Small intestine (tissue), 7 donors: Measurements from ENCODE around the gene SRP9. TPM values are rescaled to one million over a fixed set of nuclear protein-coding genes. Genes with fewer than 3 reads are reported as not detected.
A peak's percentile ranks its signal among the peaks of the same experiment; 100 is the strongest.

Experiments
- DNase-seq, 2 donors: peaks; one replicate each; pipeline versions ENCODE4 v3.0.0 to v3.0.0-alpha.2; 2013
- FAIRE-seq: peaks from 2 replicates; lab custom pipeline; 2012; peaks lifted over from hg19 to GRCh38; lab: Jason Lieb, UNC
- H3K27ac ChIP-seq, 3 donors: one replicate each; pipeline ENCODE4 v1.5.1; 2013; ENCODE audit warnings: low read length in 2 of 3, mild to moderate bottlenecking in 2 of 3, control low read depth in 1 of 3, inconsistent platforms in 1 of 3, low read depth in 1 of 3, moderate library complexity in 1 of 3
- H3K27me3 ChIP-seq, 3 donors: one replicate each; pipeline ENCODE4 v1.6.1; 2013; ENCODE audit warnings: low read length in 3 of 3, inconsistent platforms in 1 of 3; ENCODE audit not compliant: control insufficient read depth in 3 of 3, insufficient read depth in 3 of 3
- H3K36me3 ChIP-seq, 3 donors: one replicate each; pipeline ENCODE4 v1.6.1; 2013; ENCODE audit warnings: low read length in 3 of 3, inconsistent platforms in 1 of 3, low read depth in 1 of 3, mild to moderate bottlenecking in 1 of 3, moderate library complexity in 1 of 3; ENCODE audit not compliant: control insufficient read depth in 3 of 3, insufficient read depth in 2 of 3
- H3K4me1 ChIP-seq, 3 donors: one replicate each; pipeline ENCODE4 v1.6.1; 2013; ENCODE audit warnings: low read length in 2 of 3, inconsistent platforms in 1 of 3, low read depth in 1 of 3, mild to moderate bottlenecking in 1 of 3, moderate library complexity in 1 of 3; ENCODE audit not compliant: control insufficient read depth in 3 of 3, insufficient read depth in 2 of 3
- H3K4me3 ChIP-seq, 3 donors: one replicate each; pipeline ENCODE4 v1.5.1; 2013; ENCODE audit warnings: low read length in 3 of 3, control low read depth in 1 of 3, inconsistent platforms in 1 of 3, low read depth in 1 of 3, mild to moderate bottlenecking in 1 of 3, moderate library complexity in 1 of 3
- H3K9me3 ChIP-seq, 2 donors: one replicate each; pipeline ENCODE4 v1.6.1; 2013; ENCODE audit warnings: low read depth in 1 of 2, low read length in 1 of 2; ENCODE audit not compliant: control insufficient read depth in 2 of 2, insufficient read depth in 1 of 2
- WGBS, 3 donors: extraction: QIAGEN DNeasy Blood & Tissue Kit; methylation state at CpG; one replicate each; pipeline ENCODE4 v1.1.7; 2013; 5-methylcytosine and 5-hydroxymethylcytosine counted together
- polyA plus RNA-seq, 4 donors: library from polyadenylated mRNA; stranded (reverse) in 3 of 4; unstranded in 1 of 4; fragments of 200-250 nt in 3 of 4; fragments of 120-200 nt in 1 of 4; gene quantifications; one replicate each; pipeline versions ENCODE4 v1.2.1 to v1.2.3, GENCODE V29; 2013
- donor health status: healthy with polysubstance abuse.
- donor health status: control.
- donor health status: control.
- donor health status: Bipolar disorder and iron deficiency.
- donor health status: healthy.

Gene SRP9
- polyA plus RNA-seq, 4 donors: 219 to 331 (median 289) TPM

GRCh38 chr1:225817611-225818061 lies 40.0 kb downstream of the SRP9 start:
- FAIRE-seq (no peak), DNase-seq (peak in 1 of 2 donors; percentile 94)
- 31 to 39% (median 35%) methylated on average over 8 of the region's 8 CpGs for whole genome bisulfite sequencing, 3 donors
- H3K27ac ChIP-seq: peak overlapping the region; percentile 75 to 87 (median 77)
- no peaks in the 10 kb centered on the region for H3K9me3 ChIP-seq
- peaks cover 9 to 33% (median 16%) of the 10 kb centered on the region in 3 donors for H3K4me1 ChIP-seq
- no peaks in the 10 kb centered on the region for H3K27me3 ChIP-seq
- H3K4me3 ChIP-seq: no peak overlapping the region
- peaks cover 0 to 13% (median 0%) of the 10 kb centered on the region in 3 donors for H3K36me3 ChIP-seq

- Histone ChIP-seq H3K36me3 (peaks cover 0 to 14% (median 0%) of the 10 kb centered on the region in 3 donors), H3K9me3 (no peaks in the 10 kb centered on the region), H3K27ac (peak overlapping the region in 1 of 3 donors; percentile 59), H3K4me3 (no peak overlapping the region), H3K4me1 (peaks cover 9 to 27% (median 15%) of the 10 kb centered on the region in 3 donors), H3K27me3 (no peaks in the 10 kb centered on the region)
- DNase-seq (no peak), FAIRE-seq (no peak)
- 78 to 96% (median 88%) methylated on average over 7 of the region's 7 CpGs for WGBS, 3 donors
Measured at GRCh38 chr1:225818229-225818628, 40.6 kb downstream of the SRP9 start.

GRCh38 chr1:225819346-225820192 lies 41.9 kb downstream of the SRP9 start:
- DNase-seq (no peak), FAIRE-seq (no peak)
- peaks cover 0 to 18% (median 0%) of the 10 kb centered on the region in 3 donors for H3K36me3 ChIP-seq
- no peaks in the 10 kb centered on the region for H3K9me3 ChIP-seq
- 76 to 80% (median 79%) methylated on average over 12 of the region's 12 CpGs for WGBS, 3 donors
- no peak overlapping the region for H3K4me3 ChIP-seq
- peaks cover 5 to 25% (median 13%) of the 10 kb centered on the region in 3 donors for H3K4me1 ChIP-seq
- no peaks in the 10 kb centered on the region for H3K27me3 ChIP-seq
- H3K27ac ChIP-seq: no peak overlapping the region

- 81 to 88% (median 85%) methylated on average over 5 of the region's 5 CpGs for WGBS, 3 donors
- FAIRE-seq (no peak), DNase-seq (no peak)
- Histone ChIP-seq H3K36me3 (peaks cover 0 to 18% (median 0%) of the 10 kb centered on the region in 3 donors), H3K4me1 (peaks cover 5 to 34% (median 15%) of the 10 kb centered on the region in 3 donors), H3K27ac (no peak overlapping the region), H3K27me3 (no peaks in the 10 kb centered on the region), H3K4me3 (no peak overlapping the region), H3K9me3 (no peaks in the 10 kb centered on the region)
Measured at GRCh38 chr1:225820522-225821120, 43.0 kb downstream of the SRP9 start.

- Histone ChIP-seq H3K27me3 (no peaks in the 10 kb centered on the region), H3K9me3 (no peaks in the 10 kb centered on the region), H3K4me1 (peaks cover 6 to 38% (median 12%) of the 10 kb centered on the region in 3 donors), H3K4me3 (no peak overlapping the region), H3K36me3 (peaks cover 0 to 9% (median 0%) of the 10 kb centered on the region in 3 donors), H3K27ac (no peak overlapping the region)
- FAIRE-seq (no peak), DNase-seq (no peak)
- 84 to 85% (median 85%) methylated on average over 12 of the region's 12 CpGs for WGBS, 3 donors
Measured at GRCh38 chr1:225822655-225823403, 45.2 kb downstream of the SRP9 start.

GRCh38 chr1:225823811-225824261 lies 46.2 kb downstream of the SRP9 start:
- peaks cover 6 to 37% (median 12%) of the 10 kb centered on the region in 3 donors for H3K4me1 ChIP-seq

GRCh38 chr1:225824533-225824941 lies 46.9 kb downstream of the SRP9 start:
- 37 to 74% (median 53%) methylated on average over 12 of the region's 12 CpGs for WGBS, 3 donors
- H3K4me1 ChIP-seq: peaks cover 6 to 37% (median 12%) of the 10 kb centered on the region in 3 donors
- no peak for FAIRE-seq
- peaks cover 0 to 19% (median 0%) of the 10 kb centered on the region in 3 donors for H3K36me3 ChIP-seq
- no peaks in the 10 kb centered on the region for H3K27me3 ChIP-seq
- no peak overlapping the region for H3K4me3 ChIP-seq
- H3K9me3 ChIP-seq: no peaks in the 10 kb centered on the region
- H3K27ac ChIP-seq: peak overlapping the region; percentile 36 to 64 (median 60)
- no peak for DNase-seq

More at GRCh38 chr1:225823811-225824261, 46.2 kb downstream of the SRP9 start:
- H3K27ac ChIP-seq: no peak overlapping the region
- H3K9me3 ChIP-seq: no peaks in the 10 kb centered on the region
- FAIRE-seq: no peak
- peaks cover 0 to 12% (median 0%) of the 10 kb centered on the region in 3 donors for H3K36me3 ChIP-seq
- WGBS, 3 donors: 75 to 85% (median 76%) methylated on average over 12 of the region's 12 CpGs
- H3K4me3 ChIP-seq: no peak overlapping the region
- no peaks in the 10 kb centered on the region for H3K27me3 ChIP-seq
- DNase-seq: no peak
